Pancreas (tissue), 10 donors: ENCODE data around the gene TUBA4A. TPM values are rescaled to one million over a fixed set of nuclear protein-coding genes. Genes with fewer than 3 reads are reported as not detected.
"Not testable (repeated sequence)": the region's sequence is repeated elsewhere in the genome, so short reads cannot be mapped to it uniquely, and the experiment has no call there.

Experiments
- ATAC-seq, 4 donors: fragments of 200-7000 bp; cut with Tn5 transposase; one replicate each; pipeline versions ENCODE4 v1.8.0 to v1.9.1; 2020; ENCODE audit warnings: mild to moderate bottlenecking in 4 of 4, moderate library complexity in 4 of 4
- DNase-seq, 6 donors: peaks; one replicate each; pipeline ENCODE4 v3.0.0-alpha.2; 2020
- FAIRE-seq: peaks from 2 replicates; lab custom pipeline; 2012; peaks lifted over from hg19 to GRCh38; lab: Jason Lieb, UNC
- H3K27ac ChIP-seq, 4 donors: fragments of 200-600 bp; sonication (generic); 1 replicate in 3 of 4; 2 replicates in 1 of 4; pipeline versions ENCODE4 v1.5.0 to v1.8.0; 2020
- H3K27me3 ChIP-seq, 4 donors: fragments of 200-600 bp; one replicate each; pipeline ENCODE4 v1.8.0; 2021
- H3K36me3 ChIP-seq, 3 donors: fragments of 200-600 bp; sonication (generic) in 1 of 3; one replicate each; pipeline versions ENCODE4 v1.5.0 to v1.8.0; 2020 to 2021
- H3K4me1 ChIP-seq, 3 donors: fragments of 200-600 bp; one replicate each; pipeline ENCODE4 v1.8.0; 2021
- H3K4me3 ChIP-seq, 4 donors: fragments of 200-600 bp; sonication (generic) in 2 of 4; one replicate each; pipeline versions ENCODE4 v1.5.0 to v1.8.0; 2020 to 2021
- H3K9me3 ChIP-seq, 4 donors: fragments of 200-600 bp; one replicate each; pipeline ENCODE4 v1.8.0; 2021
- CTCF ChIP-seq, 4 donors: fragments of 200-600 bp; sonication (generic) in 3 of 4; IDR thresholded peaks; one replicate each; pipeline versions ENCODE4 v1.5.0 to v1.8.0; 2021; ENCODE audit warnings: antibody characterized with exemption in 4 of 4
- WGBS, 2 donors: extraction: QIAGEN DNeasy Blood & Tissue Kit; methylation state at CpG; one replicate each; pipeline ENCODE4 v1.1.7; 2013; 5-methylcytosine and 5-hydroxymethylcytosine counted together
- intact Hi-C, 3 donors: fragments of 100-400 bp; cut with DNase I; formaldehyde crosslinking; loops; one replicate each; pipeline versions ENCODE4 v1.11.1 to v1.14.2; 2022
- polyA plus RNA-seq, 2 donors: library from polyadenylated mRNA; stranded (reverse); fragments of 200-250 nt; gene quantifications; one replicate each; pipeline ENCODE4 v1.2.3, GENCODE V29; 2013
- total RNA-seq, 6 donors: library from RNA; stranded (reverse); fragmentation: NEBNext Ultra II Directional in 4 of 6; extraction: Animal tissue kit (Norgen Biotek cat#: 25700) in 4 of 6; gene quantifications; one replicate each; pipeline versions ENCODE4 v1.2.1 to v1.2.4, GENCODE V29; 2021 to 2023
- donor health status: healthy with polysubstance abuse.
- donor health status: DM: no; HTN: no; CAD: no; lungs with moderate emphysema.
- donor health status: DM: no; HTN: no; CAD: no.
- donor health status: control.
- donor health status: control.
- donor health status: Bipolar disorder and iron deficiency.
- donor health status: DM: yes; HTN: yes; CAD: no.
- donor health status: DM: no; HTN: no; CAD: no.
- donor health status: DM: no; HTN: no; CAD: no.
- donor health status: DM: yes; HTN: yes; CAD: no.

Gene TUBA4A
- total and polyA plus RNA-seq, 8 donors = 12.2 to 51.5 (median 14.7) TPM

GRCh38 chr2:219287580-219288265 is 34.0 kb upstream of the TUBA4A start:
- FAIRE-seq (no peak), ATAC-seq (no peak), DNase-seq (no peak)
- no peaks in the 10 kb centered on the region for H3K27me3 ChIP-seq
- TF ChIP-seq CTCF (IDR thresholded peaks at IDR 0.05) = no peak
- H3K4me1 ChIP-seq = no peaks in the 10 kb centered on the region
- no peak overlapping the region for H3K4me3 ChIP-seq
- WGBS, 2 donors = 75 to 83% methylated on average over 10 of the region's 10 CpGs
- peaks cover 0 to 24% (median 0%) of the 10 kb centered on the region in 3 donors for H3K36me3 ChIP-seq
- H3K27ac ChIP-seq = no peak overlapping the region
- H3K9me3 ChIP-seq = no peaks in the 10 kb centered on the region
- intact Hi-C loops = no loop called here

GRCh38 chr2:219287116-219287440 is 33.4 kb upstream of the TUBA4A start:
- H3K4me1 ChIP-seq, ATAC-seq, H3K9me3 ChIP-seq, H3K27ac ChIP-seq, DNase-seq, FAIRE-seq, H3K4me3 ChIP-seq, H3K27me3 ChIP-seq, intact Hi-C loops: not testable (repeated sequence)
- 86 to 89% methylated on average over 6 of the region's 6 CpGs for WGBS, 2 donors
- H3K36me3 ChIP-seq = peaks cover 0 to 29% (median 0%) of the 10 kb centered on the region in 3 donors

GRCh38 chr2:219286436-219287115 is 32.9 kb upstream of the TUBA4A start:
- peak in 2 of 4 donors; percentile 3 to 6 for ATAC-seq
- FAIRE-seq = no peak
- no peak overlapping the region for H3K27ac ChIP-seq
- H3K27me3 ChIP-seq = no peaks in the 10 kb centered on the region
- DNase-seq = no peak
- H3K4me1 ChIP-seq = no peaks in the 10 kb centered on the region
- no peak overlapping the region for H3K4me3 ChIP-seq
- intact Hi-C loops = no loop called here
- H3K9me3 ChIP-seq = no peaks in the 10 kb centered on the region
- H3K36me3 ChIP-seq = peaks cover 0 to 34% (median 0%) of the 10 kb centered on the region in 3 donors
- no peak for TF ChIP-seq CTCF (IDR thresholded peaks at IDR 0.05)
- 75 to 85% methylated on average over 11 to 12 of the region's 12 CpGs for WGBS, 2 donors

- Histone ChIP-seq H3K4me3 (no peak overlapping the region), H3K27ac (no peak overlapping the region), H3K4me1 (no peaks in the 10 kb centered on the region), H3K36me3 (peaks cover 0 to 34% (median 0%) of the 10 kb centered on the region in 3 donors), H3K9me3 (no peaks in the 10 kb centered on the region), H3K27me3 (no peaks in the 10 kb centered on the region)
- no peak for TF ChIP-seq CTCF (IDR thresholded peaks at IDR 0.05)
- 82 to 89% methylated on average over 17 of the region's 17 CpGs for WGBS, 2 donors
- DNase-seq (no peak), ATAC-seq (peak in 3 of 4 donors; percentile 35 to 50 (median 40)), FAIRE-seq (no peak)
- intact Hi-C loops = no loop called here
Measured at GRCh38 chr2:219285894-219286425, 32.2 kb upstream of the TUBA4A start.

GRCh38 chr2:219285373-219285735 is 31.6 kb upstream of the TUBA4A start:
- ATAC-seq (no peak), DNase-seq (no peak), FAIRE-seq (no peak)
- no peak for TF ChIP-seq CTCF (IDR thresholded peaks at IDR 0.05)
- Histone ChIP-seq H3K4me1 (peaks cover 0 to 4% (median 0%) of the 10 kb centered on the region in 3 donors), H3K36me3 (peaks cover 0 to 34% (median 0%) of the 10 kb centered on the region in 3 donors), H3K4me3 (no peak overlapping the region), H3K9me3 (no peaks in the 10 kb centered on the region), H3K27ac (no peak overlapping the region), H3K27me3 (no peaks in the 10 kb centered on the region)
- intact Hi-C loops = no loop called here
- WGBS, 2 donors = 92 to 93% methylated on average over 12 of the region's 12 CpGs
